DND-41 (cell line): Measurements from ENCODE around the gene PTGES2.

ENCODE experiments used
- EZH2 ChIP-seq: IDR thresholded peaks from 3 replicates; pipeline ENCODE4 v1.6.1; 2012; ENCODE audit warnings: borderline replicate concordance, low read depth, mild to moderate bottlenecking, moderate library complexity, low read length, inconsistent platforms; ENCODE audit not compliant: severe bottlenecking
- TF ChIP-seq, protein P1 (sequence below): IDR thresholded peaks from 2 replicates; pipeline ENCODE4 v1.5.1; 2012; ENCODE audit warnings: borderline replicate concordance, low read length, moderate library complexity, mild to moderate bottlenecking; ENCODE audit not compliant: poor library complexity, severe bottlenecking; ENCODE audit errors: extremely low read depth

DNA sequence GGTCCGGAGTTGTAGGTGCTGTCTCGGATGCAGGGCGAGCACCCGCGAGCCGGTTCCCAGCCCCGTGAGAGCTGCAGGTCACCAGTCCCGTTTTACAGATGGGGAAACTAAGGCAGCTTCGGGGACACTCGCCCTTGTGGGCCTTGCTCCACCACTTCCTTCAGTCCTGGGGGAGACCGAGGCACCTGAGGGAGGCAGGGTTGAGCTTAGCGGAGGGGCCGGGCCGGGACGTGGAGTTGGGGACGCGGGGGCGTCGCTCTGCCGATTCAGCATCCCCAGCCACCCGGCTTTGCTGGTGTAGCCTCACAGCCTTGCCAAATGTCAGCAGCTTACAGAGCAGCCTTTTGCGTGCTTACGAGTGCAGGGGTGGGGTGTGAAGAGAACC, 33.1 kb upstream of the PTGES2 start:
- TF ChIP-seq, protein P1, sequence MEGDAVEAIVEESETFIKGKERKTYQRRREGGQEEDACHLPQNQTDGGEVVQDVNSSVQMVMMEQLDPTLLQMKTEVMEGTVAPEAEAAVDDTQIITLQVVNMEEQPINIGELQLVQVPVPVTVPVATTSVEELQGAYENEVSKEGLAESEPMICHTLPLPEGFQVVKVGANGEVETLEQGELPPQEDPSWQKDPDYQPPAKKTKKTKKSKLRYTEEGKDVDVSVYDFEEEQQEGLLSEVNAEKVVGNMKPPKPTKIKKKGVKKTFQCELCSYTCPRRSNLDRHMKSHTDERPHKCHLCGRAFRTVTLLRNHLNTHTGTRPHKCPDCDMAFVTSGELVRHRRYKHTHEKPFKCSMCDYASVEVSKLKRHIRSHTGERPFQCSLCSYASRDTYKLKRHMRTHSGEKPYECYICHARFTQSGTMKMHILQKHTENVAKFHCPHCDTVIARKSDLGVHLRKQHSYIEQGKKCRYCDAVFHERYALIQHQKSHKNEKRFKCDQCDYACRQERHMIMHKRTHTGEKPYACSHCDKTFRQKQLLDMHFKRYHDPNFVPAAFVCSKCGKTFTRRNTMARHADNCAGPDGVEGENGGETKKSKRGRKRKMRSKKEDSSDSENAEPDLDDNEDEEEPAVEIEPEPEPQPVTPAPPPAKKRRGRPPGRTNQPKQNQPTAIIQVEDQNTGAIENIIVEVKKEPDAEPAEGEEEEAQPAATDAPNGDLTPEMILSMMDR = no peak
- no peak for TF ChIP-seq EZH2
